ENCODE measurements around the gene NEURL1B. TPM values are rescaled to one million over a fixed set of nuclear protein-coding genes. Genes with fewer than 3 reads are reported as not detected.

NEURL1B gene
- total RNA-seq, 6 experiments from 2014 or later: 4.9 to 9.8 (median 6.4) TPM

DNA sequence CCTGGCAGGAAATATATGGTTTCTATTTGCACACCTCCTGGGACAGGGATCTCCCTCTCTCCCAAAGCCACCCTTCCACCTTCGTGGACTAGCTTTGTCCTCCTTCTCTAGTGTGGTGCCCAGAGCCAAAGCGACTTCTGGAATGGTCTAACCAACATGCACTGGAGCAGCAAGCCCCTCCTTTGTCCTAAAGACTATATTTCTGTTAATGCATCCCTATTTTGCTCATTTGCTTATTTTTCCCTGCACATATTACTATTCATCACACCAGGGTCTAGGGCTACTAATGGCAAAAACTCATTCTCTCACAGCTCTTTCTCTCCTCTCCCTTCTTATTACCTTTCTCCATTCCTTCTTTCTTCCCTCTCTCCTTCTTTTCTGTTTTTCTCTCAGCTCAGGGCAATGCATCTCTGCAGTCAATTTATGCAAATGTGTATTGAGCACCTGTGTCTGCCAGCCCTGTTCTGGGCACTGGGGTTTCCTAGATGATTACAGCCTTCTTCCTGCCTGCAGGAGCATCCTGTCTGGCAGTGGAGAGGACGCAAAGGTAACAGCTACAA is 2.8 kb upstream of the NEURL1B start:
- DNase-seq (no peak), ATAC-seq (no peak)
- intact Hi-C loops (cut with DNase I): no loop called here
- no peak overlapping the region for H3K4me3 ChIP-seq
- peaks cover 0 to 7% (median 5%) of the 10 kb centered on the region in 4 donors for H3K4me1 ChIP-seq
- 93% methylated on average over 3 of the region's 3 CpGs for WGBS (ENCODE audit: insufficient coverage, low coverage, low lambda C conversion rate, missing lambda C conversion rate)
- TF ChIP-seq POLR2A (IDR thresholded peaks at IDR 0.05): no peak
- TF ChIP-seq CTCF (IDR thresholded peaks at IDR 0.05): no peak
- no peaks in the 10 kb centered on the region for H3K27me3 ChIP-seq
- no peaks in the 10 kb centered on the region for H3K9me3 ChIP-seq
- no peak overlapping the region for H3K27ac ChIP-seq
- no peaks in the 10 kb centered on the region for H3K36me3 ChIP-seq

DNA sequence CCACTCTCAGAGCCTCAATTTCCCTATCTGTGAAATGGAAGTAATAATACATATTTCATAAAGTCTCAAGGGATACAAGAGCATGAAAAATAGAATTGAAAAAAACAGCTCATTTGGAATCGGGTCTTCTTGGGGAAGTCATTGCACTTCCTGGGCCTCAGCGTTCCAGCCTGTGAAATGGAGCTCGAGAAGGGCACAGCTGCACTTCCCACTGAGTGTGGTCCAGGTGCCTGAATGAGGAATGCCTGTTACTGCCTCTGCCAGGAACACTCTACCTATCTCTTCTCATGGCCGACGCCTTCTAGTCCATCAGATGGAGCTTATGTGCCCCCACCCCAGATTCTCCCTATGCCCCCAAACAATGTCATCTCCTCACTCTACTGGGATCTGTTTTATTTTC is 924 bp upstream of the NEURL1B start:
- intact Hi-C loops (cut with DNase I): no loop called here
- Histone ChIP-seq H3K9me3 (no peaks in the 10 kb centered on the region), H3K4me1 (peaks cover 0 to 7% (median 5%) of the 10 kb centered on the region in 4 donors), H3K27me3 (no peaks in the 10 kb centered on the region), H3K27ac (no peak overlapping the region), H3K4me3 (no peak overlapping the region), H3K36me3 (no peaks in the 10 kb centered on the region)
- TF ChIP-seq CTCF (IDR thresholded peaks at IDR 0.05) (no peak), POLR2A (IDR thresholded peaks at IDR 0.05) (no peak)
- WGBS (ENCODE audit: insufficient coverage, low coverage, low lambda C conversion rate, missing lambda C conversion rate): 90% methylated on average over 3 of the region's 5 CpGs
- ATAC-seq (no peak), DNase-seq (no peak)

GRCh38 chr5:172641359-172642050 is 442 bp downstream of the NEURL1B start:
- TF ChIP-seq POLR2A (IDR thresholded peaks at IDR 0.05) (no peak), CTCF (IDR thresholded peaks at IDR 0.05) (peak in 2 of 4 donors; percentile 8 to 9)
- peaks cover 0 to 7% (median 5%) of the 10 kb centered on the region in 4 donors for H3K4me1 ChIP-seq
- H3K27ac ChIP-seq: peak overlapping the region; percentile 59 to 81 (median 64)
- peak in 2 of 4 donors; percentile 3 to 5 for ATAC-seq
- H3K9me3 ChIP-seq: no peaks in the 10 kb centered on the region
- WGBS (ENCODE audit: insufficient coverage, low coverage, low lambda C conversion rate, missing lambda C conversion rate): no CpG with 5 or more reads among the region's 73 CpGs
- H3K4me3 ChIP-seq: peak overlapping the region; percentile 59 to 66 (median 66)
- H3K27me3 ChIP-seq: no peaks in the 10 kb centered on the region
- DNase-seq: no peak
- no peaks in the 10 kb centered on the region for H3K36me3 ChIP-seq
- intact Hi-C loops (cut with DNase I): no loop called here

GRCh38 chr5:172642051-172642409 is 967 bp downstream of the NEURL1B start:
- no peaks in the 10 kb centered on the region for H3K9me3 ChIP-seq
- no peak for TF ChIP-seq CTCF (IDR thresholded peaks at IDR 0.05)
- DNase-seq: no peak
- H3K27ac ChIP-seq: peak overlapping the region; percentile 59 to 81 (median 64)
- ATAC-seq: no peak
- peak overlapping the region; percentile 59 to 66 (median 66) for H3K4me3 ChIP-seq
- 28% methylated on average over 11 of the region's 14 CpGs for WGBS (ENCODE audit: insufficient coverage, low coverage, low lambda C conversion rate, missing lambda C conversion rate)
- H3K4me1 ChIP-seq: peaks cover 0 to 7% (median 5%) of the 10 kb centered on the region in 4 donors
- H3K36me3 ChIP-seq: no peaks in the 10 kb centered on the region
- intact Hi-C loops (cut with DNase I): no loop called here
- no peaks in the 10 kb centered on the region for H3K27me3 ChIP-seq

Data from right lobe of liver (tissue), 6 donors.